ENCODE results near the gene EEIG2.

The EEIG2 gene

DNA sequence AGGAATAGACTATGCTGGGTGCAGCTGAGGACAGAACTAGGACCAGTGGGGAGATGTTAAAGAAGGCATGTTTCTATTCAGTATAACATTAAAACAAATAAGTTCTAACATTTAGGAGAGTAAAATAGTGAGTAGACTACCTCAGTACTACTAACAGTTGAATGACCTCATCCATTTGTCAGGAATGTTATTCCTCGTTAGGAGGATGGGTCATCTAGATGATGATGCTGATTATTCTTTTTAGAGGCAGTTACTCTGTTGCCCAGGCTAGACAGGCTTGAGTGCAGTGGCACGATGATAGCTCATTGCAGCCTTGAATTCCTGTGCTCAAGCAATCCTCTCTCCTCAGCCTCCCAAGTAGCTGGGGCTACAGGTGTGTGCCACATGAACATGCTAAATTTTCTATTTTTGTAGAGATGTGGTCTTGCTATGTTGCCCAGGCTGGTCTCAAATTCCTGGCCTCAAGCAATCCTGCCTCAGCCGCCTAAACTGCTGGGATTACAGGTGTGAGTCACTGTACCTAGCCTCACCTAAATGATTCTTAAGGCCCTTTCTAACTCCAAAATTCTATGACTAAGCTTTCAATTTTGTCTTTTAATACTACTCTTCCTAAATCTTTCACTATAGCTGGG, 9.3 kb downstream of the EEIG2 start:
- TF ChIP-seq, protein P1, sequence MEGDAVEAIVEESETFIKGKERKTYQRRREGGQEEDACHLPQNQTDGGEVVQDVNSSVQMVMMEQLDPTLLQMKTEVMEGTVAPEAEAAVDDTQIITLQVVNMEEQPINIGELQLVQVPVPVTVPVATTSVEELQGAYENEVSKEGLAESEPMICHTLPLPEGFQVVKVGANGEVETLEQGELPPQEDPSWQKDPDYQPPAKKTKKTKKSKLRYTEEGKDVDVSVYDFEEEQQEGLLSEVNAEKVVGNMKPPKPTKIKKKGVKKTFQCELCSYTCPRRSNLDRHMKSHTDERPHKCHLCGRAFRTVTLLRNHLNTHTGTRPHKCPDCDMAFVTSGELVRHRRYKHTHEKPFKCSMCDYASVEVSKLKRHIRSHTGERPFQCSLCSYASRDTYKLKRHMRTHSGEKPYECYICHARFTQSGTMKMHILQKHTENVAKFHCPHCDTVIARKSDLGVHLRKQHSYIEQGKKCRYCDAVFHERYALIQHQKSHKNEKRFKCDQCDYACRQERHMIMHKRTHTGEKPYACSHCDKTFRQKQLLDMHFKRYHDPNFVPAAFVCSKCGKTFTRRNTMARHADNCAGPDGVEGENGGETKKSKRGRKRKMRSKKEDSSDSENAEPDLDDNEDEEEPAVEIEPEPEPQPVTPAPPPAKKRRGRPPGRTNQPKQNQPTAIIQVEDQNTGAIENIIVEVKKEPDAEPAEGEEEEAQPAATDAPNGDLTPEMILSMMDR (IDR thresholded peaks at IDR 0.05; ENCODE audit: insufficient read depth, low read depth, low read length, missing control alignments): no peak
- no peak overlapping the region for H3K4me3 ChIP-seq (ENCODE audit: low read length)
- DNase-seq (ENCODE audit: low read depth): peak; percentile 29

DNA sequence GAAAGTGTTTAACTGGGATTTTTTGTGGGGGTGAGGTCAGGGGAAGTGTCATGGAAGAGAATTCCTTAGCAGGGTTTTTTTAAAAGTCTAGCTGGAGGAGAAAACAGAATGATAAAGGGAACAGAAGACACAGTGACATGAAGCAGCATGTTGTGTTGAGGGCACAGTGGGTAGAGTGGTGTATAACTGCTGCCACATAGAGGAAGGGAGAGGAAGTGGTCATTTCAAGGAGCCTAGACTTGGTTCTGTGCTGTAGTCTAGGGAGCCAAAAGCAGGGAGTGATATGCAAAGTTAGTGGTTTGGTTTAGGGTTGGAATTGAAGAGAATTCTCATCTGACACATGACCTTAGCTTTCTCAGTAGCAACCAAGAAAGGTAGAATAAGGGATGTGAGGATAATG, 10.2 kb downstream of the EEIG2 start:
- DNase-seq (ENCODE audit: low read depth): peak; percentile 50

DNA sequence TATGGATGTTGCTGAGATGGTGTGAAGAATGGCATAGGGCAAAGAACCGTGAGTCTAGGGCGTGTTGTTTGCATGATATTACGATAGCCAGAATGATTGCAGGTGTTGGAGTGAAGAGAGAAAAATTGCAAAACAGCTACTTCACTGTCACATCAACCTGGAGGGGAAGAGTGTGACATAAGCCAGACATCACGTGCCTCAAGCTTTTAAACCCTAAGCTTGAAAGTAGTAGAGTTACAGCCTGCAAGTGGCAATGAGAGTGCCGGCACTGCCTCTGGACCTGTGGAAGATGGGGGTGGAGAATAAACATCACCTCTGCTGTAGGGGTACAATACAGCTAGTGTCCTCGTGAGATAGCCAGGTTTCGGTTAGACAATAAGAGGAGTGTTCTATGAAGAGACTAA, 11.1 kb downstream of the EEIG2 start:
- H3K4me3 ChIP-seq (ENCODE audit: low read length): no peak overlapping the region
- TF ChIP-seq, protein P1 (IDR thresholded peaks at IDR 0.05; ENCODE audit: insufficient read depth, low read depth, low read length, missing control alignments): no peak
- no peak for DNase-seq (ENCODE audit: low read depth)

More for the DNA sequence above, 10.2 kb downstream of the EEIG2 start:
- no peak overlapping the region for H3K4me3 ChIP-seq (ENCODE audit: low read length)
- TF ChIP-seq, protein P1 (IDR thresholded peaks at IDR 0.05; ENCODE audit: insufficient read depth, low read depth, low read length, missing control alignments): peak; percentile 72

DNA sequence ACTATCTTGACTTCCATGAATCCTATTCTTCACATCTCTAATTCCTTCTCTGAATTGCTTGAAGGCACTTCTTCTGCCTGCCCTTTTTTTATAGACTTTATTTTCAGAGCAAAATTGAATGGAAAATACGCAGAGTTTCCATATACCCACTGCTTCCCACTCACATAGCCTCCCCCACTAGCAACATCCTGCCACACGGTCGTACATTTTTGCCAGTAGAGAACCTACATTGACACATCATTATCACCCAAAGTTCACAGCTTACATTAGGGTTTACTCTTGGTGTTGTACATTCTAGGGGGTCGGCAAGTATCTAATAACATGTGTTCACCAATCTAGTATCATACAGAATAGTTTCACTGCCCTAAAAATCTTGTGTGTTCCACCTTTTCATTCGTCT, 12.3 kb downstream of the EEIG2 start:
- no peak overlapping the region for H3K4me3 ChIP-seq (ENCODE audit: low read length)
- TF ChIP-seq, protein P1 (IDR thresholded peaks at IDR 0.05; ENCODE audit: insufficient read depth, low read depth, low read length, missing control alignments): no peak
- DNase-seq (ENCODE audit: low read depth): no peak

DNA sequence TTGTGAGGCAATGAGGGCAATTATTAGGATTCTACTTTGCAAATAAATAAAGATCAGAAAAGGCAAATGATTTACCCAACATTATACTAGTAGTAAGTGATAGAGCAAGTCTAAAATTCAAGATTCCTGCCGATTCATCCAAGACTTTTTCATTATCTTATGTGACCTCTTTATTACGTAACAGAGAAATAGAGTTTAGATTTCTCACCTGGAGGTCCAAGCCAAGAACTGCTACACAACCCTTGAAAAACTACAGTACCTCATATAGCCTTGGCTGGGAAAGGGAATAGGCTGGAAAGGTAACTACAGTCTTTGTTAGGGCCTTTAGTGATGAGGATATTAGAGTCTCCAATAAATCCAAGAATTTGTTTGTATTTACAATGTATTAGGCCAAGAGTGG, 13.3 kb downstream of the EEIG2 start:
- no peak overlapping the region for H3K4me3 ChIP-seq (ENCODE audit: low read length)
- TF ChIP-seq, protein P1 (IDR thresholded peaks at IDR 0.05; ENCODE audit: insufficient read depth, low read depth, low read length, missing control alignments): no peak
- no peak for DNase-seq (ENCODE audit: low read depth)

DNA sequence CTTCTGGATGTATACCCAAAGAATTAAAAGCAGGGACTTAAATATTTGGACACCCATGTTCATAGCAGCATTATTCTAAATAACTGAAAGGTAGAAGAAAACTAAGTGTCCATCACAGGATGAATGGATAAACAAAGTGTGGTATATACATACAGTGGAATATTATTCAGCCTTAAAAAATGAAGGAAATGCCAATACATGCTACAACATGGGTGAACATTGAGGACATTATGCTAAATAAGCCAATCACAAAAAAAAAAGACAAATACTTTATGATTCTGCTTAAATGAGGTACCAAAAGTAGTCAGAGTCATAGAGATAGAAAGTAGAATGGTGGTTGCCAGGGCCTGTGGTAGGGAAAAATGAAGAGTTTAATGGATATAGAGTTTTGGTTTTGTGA, 14.1 kb downstream of the EEIG2 start:
- TF ChIP-seq, protein P1 (IDR thresholded peaks at IDR 0.05; ENCODE audit: insufficient read depth, low read depth, low read length, missing control alignments): no peak
- H3K4me3 ChIP-seq (ENCODE audit: low read length): no peak overlapping the region
- DNase-seq (ENCODE audit: low read depth): no peak

DNA sequence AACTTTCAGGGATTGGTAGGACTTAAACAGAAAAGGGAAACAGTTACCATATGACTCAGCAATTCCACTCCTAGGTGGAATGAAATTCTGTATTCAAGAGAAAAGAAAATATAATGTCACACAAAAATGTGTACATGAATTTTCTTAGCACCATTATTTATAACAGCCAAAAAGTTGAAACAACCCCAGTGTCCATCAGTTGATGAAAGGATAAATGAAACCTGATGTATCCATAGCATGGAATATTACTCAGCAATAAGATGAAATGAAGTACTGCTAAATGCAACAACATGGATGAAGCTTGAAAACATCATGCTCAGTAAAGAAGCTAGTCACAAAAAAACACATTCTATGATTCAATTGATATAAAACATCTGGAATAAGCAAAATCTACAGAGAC, 15.5 kb downstream of the EEIG2 start:
- TF ChIP-seq, protein P1 (IDR thresholded peaks at IDR 0.05; ENCODE audit: insufficient read depth, low read depth, low read length, missing control alignments): no peak
- DNase-seq (ENCODE audit: low read depth): no peak
- no peak overlapping the region for H3K4me3 ChIP-seq (ENCODE audit: low read length)

Data from epithelial cell of esophagus (primary cell).